ENCODE measurements around the gene CRHBP. TPM values are rescaled to one million over a fixed set of nuclear protein-coding genes. Genes with fewer than 3 reads are reported as not detected.
"Not testable (repeated sequence)": the region's sequence is repeated elsewhere in the genome, so short reads cannot be mapped to it uniquely, and the experiment has no call there.

Gene CRHBP
- 0.45 TPM for polyA plus RNA-seq (ENCODE audit: insufficient read length)

GRCh38 chr5:76952795-76953536 is at the start of gene CRHBP:
CRHBP (plus strand) TSS chr5:76953045; CDS start chr5:76953135, 90 bp downstream.
- DNase-seq, result no peak

- no peak for DNase-seq
These were observed 44.7 kb upstream of the CRHBP start for GRCh38 chr5:76908166-76908565.

DNA sequence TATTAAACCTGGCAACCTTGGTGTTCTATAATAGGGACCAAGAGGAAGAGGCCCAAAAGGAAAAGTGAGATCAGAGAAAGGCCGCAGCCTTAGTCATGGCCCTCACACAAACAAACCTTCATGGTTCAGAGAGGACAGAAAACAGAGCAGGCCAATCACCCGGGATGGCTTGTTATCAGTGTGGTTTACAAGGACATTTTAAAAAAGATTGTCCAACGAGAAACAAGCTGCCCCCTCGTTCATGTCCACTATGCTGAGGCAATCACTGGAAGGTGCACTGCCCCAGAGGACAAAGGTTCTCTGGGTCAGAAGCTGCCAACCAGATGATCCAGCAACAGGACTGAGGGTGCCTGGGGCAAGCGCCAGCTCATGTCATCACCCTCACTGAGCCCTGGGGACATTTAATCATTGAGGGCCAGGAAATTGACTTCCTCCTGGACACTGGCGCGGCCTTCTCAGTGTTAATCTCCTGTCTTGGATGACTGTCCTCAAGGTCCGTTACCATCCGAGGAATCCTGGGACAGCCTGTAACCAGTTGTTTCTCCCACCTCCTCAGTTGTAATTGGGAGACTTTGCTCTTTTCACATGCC is 42.4 kb upstream of the CRHBP start:
- not testable (repeated sequence) for DNase-seq

DNA sequence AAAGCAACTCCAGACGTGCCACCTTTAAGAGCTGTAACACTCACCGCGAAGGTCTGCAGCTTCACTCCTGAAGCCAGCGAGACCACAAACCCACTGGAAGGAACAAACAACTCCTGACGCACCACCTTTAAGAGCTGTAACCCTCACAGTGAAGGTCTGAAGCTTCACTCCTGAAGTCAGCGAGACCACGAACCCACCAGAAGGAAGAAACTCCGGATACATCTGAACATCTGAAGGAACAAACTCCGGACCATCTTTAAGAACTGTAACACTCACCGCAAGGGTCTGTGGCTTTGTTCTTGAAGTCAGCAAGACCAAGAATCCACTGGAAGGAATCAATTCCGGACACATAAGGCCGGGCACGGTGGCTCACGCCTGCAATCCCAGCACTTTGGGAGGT is 38.2 kb upstream of the CRHBP start:
- DNase-seq, result not testable (repeated sequence)

DNA sequence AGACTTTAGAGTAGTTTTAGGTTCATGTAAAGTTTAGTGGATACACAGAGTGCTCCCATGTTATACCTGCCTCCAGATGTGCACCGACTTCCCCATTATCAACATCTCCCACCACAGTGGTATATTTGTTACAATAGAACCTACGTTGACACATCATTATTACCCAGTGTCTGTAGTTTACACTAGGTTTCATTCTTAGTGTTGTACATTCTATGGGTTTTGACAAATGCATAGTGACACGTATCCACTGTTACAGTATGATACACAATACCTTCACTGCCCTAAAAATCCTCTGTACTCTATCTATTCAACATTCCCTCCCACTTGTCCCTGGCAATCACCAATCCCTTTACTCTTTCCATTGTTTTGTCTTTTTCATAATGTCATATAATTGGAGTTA is 34.3 kb upstream of the CRHBP start:
- DNase-seq, result no peak

- no peak for DNase-seq
These were observed 32.4 kb upstream of the CRHBP start for GRCh38 chr5:76920491-76920890.

DNA sequence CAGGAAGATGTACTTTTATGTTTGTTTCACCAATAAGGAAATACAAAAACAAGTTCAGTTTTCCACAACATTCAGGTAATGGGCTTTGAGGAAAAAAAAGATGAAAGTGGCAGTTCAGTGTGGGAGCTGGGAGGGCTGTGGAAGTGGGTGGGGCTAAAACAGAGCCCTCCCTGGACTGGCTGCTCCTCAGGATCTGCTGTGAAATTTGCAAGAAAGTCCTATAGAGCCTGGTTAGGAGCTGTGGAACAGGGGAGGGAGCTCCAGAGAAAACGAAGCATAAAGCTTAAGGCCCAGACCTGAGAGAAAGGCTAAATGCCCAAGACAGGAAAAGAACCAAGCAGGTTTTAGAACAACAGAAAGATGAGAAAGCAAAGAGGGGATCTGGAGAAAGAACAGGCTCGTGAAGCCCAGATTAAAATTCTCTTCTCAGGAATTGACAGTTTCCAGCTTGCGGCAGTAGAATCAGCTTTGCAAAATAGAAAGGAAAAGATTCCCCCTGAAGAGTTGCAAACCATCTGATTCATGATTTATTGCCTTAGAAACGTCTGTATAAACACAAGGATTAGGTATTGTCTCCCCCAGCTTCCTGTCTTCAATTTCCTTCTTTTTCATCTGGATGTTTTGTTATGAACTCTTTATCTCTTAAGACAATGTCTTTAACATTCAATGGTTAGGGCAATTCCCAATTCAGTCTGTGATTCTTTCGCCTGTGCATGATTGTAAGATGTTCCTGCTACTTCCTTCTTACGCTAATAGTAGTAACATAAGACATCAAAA is 26.3 kb upstream of the CRHBP start:
- DNase-seq, result no peak

GRCh38 chr5:76927961-76928360 is 24.9 kb upstream of the CRHBP start:
- DNase-seq, result no peak

DNA sequence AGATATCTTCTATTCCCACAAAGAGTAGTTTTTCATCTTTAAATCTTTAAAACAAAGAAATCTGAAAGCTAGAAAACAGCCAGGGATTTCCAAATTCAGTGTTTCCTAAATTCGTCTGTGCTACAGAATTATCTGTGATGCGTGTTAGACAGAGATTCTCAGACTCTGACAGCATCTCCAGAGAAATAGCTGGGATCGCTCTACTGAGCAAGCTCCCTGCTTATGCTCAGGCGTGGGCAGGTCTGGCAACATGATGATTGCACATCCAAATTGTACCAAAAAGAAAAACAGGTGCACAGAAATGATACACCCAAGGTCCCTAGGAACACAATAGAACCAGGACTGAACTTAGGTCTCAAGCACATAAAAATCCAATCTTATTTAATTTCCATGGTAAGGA is 22.8 kb upstream of the CRHBP start:
- no peak for DNase-seq

GRCh38 chr5:76938177-76938576 is 14.7 kb upstream of the CRHBP start:
- DNase-seq, result no peak

GRCh38 chr5:76941000-76941399 is 11.8 kb upstream of the CRHBP start:
- no peak for DNase-seq

GRCh38 chr5:76941442-76941841 is 11.4 kb upstream of the CRHBP start:
- no peak for DNase-seq

GRCh38 chr5:76942581-76942980 is 10.3 kb upstream of the CRHBP start:
- no peak for DNase-seq

- no peak for DNase-seq
These were observed 9.8 kb upstream of the CRHBP start for GRCh38 chr5:76943006-76943405.

GRCh38 chr5:76944638-76945037 is 8.2 kb upstream of the CRHBP start:
- no peak for DNase-seq

DNA sequence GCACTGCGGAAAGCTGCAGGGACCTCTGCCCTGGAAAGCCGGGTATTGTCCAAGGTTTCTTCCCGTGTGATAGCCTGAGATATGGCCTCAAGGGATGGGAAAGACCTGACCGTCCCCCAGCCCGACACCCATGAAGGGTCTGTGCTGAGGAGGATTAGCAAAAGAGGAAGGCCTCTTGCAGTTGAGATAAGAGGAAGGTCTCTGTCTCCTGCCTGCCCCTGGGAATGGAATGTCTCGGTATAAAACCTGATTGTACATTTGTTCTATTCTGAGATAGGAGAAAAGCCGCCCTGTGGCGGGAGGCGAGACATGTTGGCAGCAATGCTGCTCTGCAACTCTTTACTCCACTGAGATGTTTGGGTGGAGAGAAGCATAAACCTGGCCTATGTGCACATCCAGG is 7.6 kb upstream of the CRHBP start:
- not testable (repeated sequence) for DNase-seq

- DNase-seq, result no peak
These were observed 6.8 kb upstream of the CRHBP start for GRCh38 chr5:76946090-76946489.

GRCh38 chr5:76947082-76947503 is 5.8 kb upstream of the CRHBP start:
- DNase-seq, result no peak

GRCh38 chr5:76953551-76954382 is 922 bp downstream of the CRHBP start:
- no peak for DNase-seq

DNA sequence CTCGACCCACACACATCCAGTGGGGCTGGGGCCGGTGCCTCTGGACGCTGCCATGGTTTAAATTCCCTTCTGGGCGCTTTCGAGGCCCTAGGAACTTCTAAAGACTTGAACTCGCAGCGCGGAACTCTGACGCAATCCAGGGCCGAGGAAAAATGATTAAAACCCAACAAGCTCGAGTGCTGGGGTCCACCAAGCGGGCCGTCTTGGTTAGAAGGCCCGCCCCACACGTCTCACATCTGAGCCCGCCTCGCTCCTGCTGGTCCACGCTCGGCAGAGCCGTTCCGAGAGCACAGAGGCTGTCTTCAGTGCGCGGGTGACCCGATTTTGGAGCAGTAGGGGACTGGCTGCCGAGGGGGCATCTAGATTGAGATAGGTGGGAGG is 1.5 kb downstream of the CRHBP start:
- DNase-seq, result no peak

- no peak for DNase-seq
These were observed 3.2 kb downstream of the CRHBP start for GRCh38 chr5:76956033-76956432.

- DNase-seq, result peak; percentile 22
These were observed 6.3 kb downstream of the CRHBP start for GRCh38 chr5:76958991-76959767.
